HG03469 (cell line): Measurements from ENCODE around the gene GDPGP1.
"Not testable (repeated sequence)": the region's sequence is repeated elsewhere in the genome, so short reads cannot be mapped to it uniquely, and the experiment has no call there.

ENCODE experiments used
- ATAC-seq: cut with Tn5 transposase; IDR thresholded peaks from one replicate; pipeline ENCODE4 v1.9.1; 2021; ENCODE audit warnings: mild to moderate bottlenecking, moderate library complexity, moderate number of reproducible peaks; ENCODE audit not compliant: unreplicated experiment

GDPGP1 gene

GRCh38 chr15:90259524-90259923 is 25.5 kb downstream of the GDPGP1 start:
- peak; percentile 59 for ATAC-seq

GRCh38 chr15:90260731-90261130 is 26.7 kb downstream of the GDPGP1 start:
- not testable (repeated sequence) for ATAC-seq

- ATAC-seq = no peak
These were observed 27.8 kb downstream of the GDPGP1 start for GRCh38 chr15:90261811-90262210.

DNA sequence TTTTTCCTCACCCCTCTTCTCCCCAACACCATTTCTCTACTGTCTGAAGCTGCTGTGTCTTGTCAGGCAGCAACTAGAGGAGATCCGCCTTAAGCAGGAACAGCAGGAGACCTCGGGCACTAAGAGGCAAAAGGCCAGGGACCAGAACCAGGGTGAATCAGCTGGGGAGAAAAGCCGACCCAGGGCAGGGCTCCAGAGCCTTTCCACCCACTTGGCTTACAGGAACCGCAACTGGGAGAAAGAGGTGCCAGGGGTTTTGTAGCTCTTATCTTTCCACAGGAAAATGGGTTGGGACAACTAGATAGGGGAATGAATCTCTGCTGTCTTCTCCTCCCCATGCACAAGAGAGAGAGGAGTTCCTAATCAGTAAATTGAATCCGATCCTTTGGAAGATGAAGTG is 28.4 kb downstream of the GDPGP1 start:
- ATAC-seq = no peak

GRCh38 chr15:90264671-90265070 is 30.7 kb downstream of the GDPGP1 start:
- ATAC-seq = no peak

DNA sequence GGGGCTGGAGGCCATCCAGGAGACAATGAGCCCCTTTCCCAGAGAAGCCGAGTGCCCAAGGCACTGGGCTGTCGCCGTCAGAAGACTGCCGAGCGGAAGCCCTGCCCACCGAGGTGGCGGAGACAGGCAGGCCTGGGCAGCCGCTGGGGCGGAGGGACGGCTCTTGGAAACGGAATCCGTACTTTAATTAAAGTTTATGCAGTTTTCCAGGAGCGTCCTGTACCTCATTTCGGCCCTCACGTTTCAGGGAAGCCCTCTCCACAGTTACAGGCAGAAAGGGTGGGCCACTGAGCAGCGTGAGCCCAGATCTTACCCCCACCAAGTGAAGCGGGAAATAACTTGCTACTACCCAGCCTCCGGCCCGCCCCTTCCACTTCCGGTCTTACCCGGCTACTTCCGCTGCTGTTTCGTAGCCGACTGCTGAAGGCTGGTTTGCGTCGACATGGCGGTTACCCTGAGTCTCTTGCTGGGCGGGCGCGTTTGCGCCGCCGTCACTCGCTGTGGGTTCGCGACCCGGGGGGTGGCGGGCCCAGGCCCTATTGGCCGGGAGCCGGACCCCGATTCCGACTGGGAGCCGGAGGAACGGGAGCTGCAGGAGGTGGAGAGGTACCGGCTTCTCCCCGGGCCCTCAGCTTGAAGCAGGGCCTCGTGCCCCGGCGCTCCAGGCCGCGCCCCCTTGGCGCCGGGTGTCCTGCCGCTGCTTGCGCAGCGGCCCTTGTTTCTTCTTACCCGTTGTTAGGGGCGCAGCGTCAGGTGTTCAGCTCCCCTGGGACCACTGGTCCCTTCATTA is 31.5 kb downstream of the GDPGP1 start, which contains the start of gene NGRN:
NGRN (plus strand) TSS at position 402 of the 790 bp plus-strand sequence; CDS start at position 443, 41 bp downstream.
- ATAC-seq = peak; percentile 84

GRCh38 chr15:90266061-90266431 is 32.0 kb downstream of the GDPGP1 start:
- no peak for ATAC-seq

DNA sequence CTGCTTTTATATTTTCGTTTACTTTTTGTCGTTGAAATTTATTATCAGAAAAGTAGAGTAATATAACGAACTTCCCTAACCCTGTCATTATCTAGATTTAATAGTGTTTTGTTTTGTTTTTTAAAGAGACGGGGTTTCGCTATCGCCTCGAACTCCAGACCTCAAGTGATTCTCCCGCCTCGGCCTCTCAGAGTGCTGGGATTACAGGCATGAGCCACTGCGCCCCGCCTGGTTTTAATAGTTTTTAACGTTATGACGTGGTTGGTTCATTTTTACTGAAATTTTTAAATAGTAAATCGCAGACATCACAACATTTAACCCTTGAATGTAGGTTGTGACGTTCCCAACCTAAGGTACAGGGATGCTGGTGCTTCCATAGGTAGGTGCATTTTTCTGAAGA is 32.5 kb downstream of the GDPGP1 start:
- no peak for ATAC-seq

- ATAC-seq = no peak
These were observed 34.4 kb downstream of the GDPGP1 start for GRCh38 chr15:90268415-90268814.

- ATAC-seq = no peak
These were observed 36.6 kb downstream of the GDPGP1 start for GRCh38 chr15:90270502-90271150.

- no peak for ATAC-seq
These were observed 37.6 kb downstream of the GDPGP1 start for GRCh38 chr15:90271459-90272166.

DNA sequence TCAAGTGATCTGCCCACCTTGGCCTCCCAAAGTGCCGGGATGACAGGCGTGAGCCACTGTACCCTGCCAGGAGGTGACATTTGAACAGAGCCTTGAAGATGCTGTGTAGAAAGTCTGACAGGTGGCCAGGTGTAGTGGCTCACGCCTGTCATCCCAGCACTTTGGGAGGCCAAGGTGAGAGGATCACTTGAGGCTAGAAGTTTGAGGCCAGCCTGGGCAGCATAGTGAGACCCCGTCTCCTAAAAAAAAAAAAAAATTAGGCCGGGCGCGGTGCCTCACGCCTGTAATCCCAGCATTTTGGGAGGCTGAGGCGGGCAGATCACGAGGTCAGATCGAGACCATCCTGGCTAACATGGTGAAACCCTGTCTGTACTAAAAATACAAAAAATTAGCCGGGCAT is 44.5 kb downstream of the GDPGP1 start:
- ATAC-seq = not testable (repeated sequence)

DNA sequence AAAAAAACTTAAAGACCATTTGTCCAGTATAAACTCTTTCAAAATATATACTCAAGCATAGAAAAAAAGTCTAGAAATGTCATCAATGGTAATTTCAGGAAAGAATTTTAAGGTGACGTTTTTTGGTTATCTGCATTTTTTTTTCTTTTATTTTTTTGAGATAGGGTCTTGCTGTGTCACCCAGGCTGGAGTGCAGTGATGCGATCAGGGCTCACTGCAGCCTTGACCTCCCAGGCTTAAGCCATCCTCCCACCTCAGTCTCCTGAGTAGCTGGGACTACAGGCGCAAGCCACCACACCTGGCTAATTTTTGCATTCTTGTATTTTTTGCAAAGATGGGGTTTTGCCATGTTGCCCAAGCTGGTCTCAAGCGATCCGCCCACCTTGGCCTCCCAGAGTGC is 46.7 kb downstream of the GDPGP1 start:
- ATAC-seq = not testable (repeated sequence)

GRCh38 chr15:90281637-90282036 is 47.6 kb downstream of the GDPGP1 start:
- ATAC-seq = not testable (repeated sequence)

- no peak for ATAC-seq
These were observed 52.7 kb downstream of the GDPGP1 start for GRCh38 chr15:90286678-90287077.

DNA sequence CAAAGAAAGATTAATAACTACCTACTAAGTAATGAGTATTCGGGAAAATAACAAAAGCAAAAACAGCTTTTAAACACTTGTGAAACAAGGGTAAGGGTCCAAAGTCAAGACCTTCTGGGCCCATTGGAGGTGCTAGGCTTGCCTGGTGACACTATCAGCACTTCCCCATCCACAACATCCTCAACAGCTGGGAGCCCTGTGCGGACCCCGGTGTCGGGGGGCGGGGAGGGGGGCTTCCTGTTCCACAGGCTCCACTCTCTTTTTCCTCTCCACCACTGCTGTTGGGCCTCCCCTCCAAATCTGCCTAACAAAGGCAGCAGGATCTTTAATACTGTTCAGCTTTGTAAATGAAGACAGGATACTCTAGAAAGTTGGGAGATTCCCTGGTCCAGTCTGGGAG is 53.1 kb downstream of the GDPGP1 start:
- ATAC-seq = no peak

DNA sequence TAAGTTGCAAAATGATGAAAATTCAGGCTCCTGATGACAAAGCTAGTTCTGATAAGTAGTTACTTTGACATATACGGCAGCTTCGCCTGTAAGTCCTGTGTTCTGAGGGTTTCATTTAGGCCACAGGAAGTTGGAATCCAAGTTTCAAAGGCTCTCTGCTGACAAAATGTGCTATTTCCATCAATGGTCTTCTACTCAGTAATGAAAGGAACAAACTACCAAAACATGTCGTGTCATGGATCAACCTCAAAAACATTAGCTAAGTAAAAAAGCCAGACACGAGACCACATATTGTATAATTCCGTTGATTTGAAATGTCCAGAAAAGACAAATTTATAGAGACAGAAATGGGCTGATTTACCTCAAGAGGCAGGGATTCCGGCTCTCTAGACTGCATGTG is 53.9 kb downstream of the GDPGP1 start:
- no peak for ATAC-seq

DNA sequence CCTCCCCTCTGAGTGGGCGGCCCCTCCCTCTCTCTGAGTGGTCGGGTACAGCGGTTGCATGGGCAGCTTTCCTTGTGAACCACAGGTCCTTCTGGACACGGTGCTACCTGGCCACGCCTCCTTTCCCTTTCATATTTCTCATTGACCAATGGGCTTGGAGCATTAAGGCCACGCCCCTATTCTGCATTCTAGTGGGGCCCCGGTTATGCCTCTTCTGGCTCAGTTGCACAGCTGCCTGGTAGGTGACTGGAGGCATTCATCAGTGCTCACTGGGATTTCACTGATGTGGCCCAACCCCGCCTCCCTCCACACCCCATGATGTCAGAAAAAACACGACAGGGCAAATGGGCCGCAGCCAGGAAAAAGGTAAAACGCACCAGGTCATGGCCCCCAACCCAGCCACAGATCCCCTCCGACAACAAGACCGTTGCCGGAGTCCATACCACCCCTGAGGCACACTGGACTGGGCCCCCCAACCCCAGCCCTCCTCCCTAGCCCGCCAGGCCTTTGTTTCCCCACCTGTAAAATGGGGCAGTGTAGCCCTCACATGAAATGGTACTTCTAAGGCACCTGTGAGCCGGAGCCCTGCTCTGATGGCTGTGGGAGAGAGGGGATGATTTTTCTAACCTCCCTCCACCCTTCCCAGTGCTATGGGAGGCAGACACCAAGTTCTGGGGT is 57.8 kb downstream of the GDPGP1 start:
- ATAC-seq = no peak

DNA sequence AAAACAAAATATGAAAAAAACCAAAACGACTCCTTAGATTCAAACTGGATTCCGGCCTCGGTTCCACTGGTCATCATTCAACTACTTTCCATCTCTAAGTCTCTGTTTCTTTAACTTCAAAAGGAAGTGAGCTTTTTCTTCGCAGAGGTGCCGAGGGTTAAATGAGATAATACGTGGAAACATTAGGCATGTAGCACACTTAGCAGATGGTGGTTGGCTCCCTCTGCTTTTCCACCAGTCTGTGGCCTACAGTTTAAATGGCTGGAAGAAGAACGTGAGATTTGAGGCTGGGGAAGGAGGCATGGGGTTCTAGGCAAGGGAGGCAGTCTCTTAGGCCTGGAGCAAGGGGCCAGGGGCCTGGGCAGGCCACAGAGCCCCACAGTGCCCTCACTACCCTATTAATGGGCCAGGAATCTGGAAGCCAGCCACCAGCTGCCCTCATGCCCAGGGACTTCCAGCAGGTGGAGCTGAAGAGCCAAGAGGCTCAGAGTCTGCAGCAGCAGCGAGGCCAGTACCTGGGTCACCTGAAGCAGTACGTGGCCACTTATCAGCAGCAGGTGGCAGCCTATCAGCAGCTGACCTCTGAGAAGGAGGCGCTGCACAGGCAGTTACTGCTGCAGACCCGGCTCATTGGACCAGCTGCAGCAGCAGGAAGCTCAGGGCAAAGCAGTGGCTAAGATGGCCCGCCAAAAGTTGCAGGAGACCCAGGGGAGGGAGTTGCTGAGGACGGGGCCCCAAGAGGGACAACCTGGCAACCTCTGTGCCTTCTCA is 59.2 kb downstream of the GDPGP1 start:
- ATAC-seq = not testable (repeated sequence)

GRCh38 chr15:90294159-90294558 is 60.1 kb downstream of the GDPGP1 start:
- no peak for ATAC-seq
